Measurements from ENCODE around the gene ATP6V0E1. TPM values are rescaled to one million over a fixed set of nuclear protein-coding genes. Genes with fewer than 3 reads are reported as not detected.

Gene ATP6V0E1
- total and polyA plus RNA-seq, 11 donors = 127 to 242 (median 204) TPM

- WGBS, 4 donors = 48 to 60% (median 53%) methylated on average over 11 of the region's 11 CpGs
- peak; percentile 82 to 92 (median 88) for ATAC-seq
- Histone ChIP-seq H3K27me3 (no peaks in the 10 kb centered on the region), H3K27ac (peak overlapping the region in 3 of 12 donors; percentile 26 to 68 (median 44)), H3K36me3 (no peaks in the 10 kb centered on the region), H3K4me3 (no peak overlapping the region), H3K9me3 (no peaks in the 10 kb centered on the region), H3K4me1 (peaks cover 0 to 90% (median 32%) of the 10 kb centered on the region in 12 donors)
- intact Hi-C loops (cut with DNase I) = loop anchor here in 4 of 10 donors (2.0 to 10.0 kb wide), 4 partner anchors 46 to 272 kb away; partner anchors contain the start of genes BNIP1 (in 2 of the 4) and CREBRF (in 1 of the 4)
- DNase-seq = peak; percentile 63 to 72 (median 70)
- peak; percentile 43 to 75 (median 64) for TF ChIP-seq CTCF (IDR thresholded peaks at IDR 0.05)
- no peak for TF ChIP-seq POLR2A (IDR thresholded peaks at IDR 0.05)
Observed at GRCh38 chr5:173010547-173011464, 27.2 kb downstream of the ATP6V0E1 start.

DNA sequence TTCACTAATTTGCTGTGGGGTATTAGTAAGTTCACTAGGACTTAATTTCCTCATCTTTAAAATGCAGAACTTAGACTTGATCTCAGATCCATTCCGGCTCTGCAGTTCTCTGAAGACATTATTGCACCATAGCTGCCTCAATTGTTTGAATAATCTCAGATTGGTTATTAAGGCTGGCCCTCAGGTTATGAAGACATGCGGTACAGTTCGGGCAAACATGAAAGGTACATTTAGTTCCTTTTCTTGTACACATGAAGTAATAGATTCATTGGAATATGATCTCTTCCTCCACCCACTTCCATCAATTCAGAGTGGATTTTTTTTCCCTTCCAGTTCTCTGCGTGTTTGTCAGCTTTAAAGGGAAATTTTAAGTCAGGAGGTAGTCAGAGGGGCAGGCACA lies 28.0 kb downstream of the ATP6V0E1 start:
- 69 to 75% (median 71%) methylated on average over 4 of the region's 4 CpGs for WGBS, 4 donors
- no peak overlapping the region for H3K4me3 ChIP-seq
- intact Hi-C loops (cut with DNase I) = loop anchor here in 4 of 10 donors (2.0 to 10.0 kb wide), 4 partner anchors 46 to 271 kb away; partner anchors contain the start of genes BNIP1 (in 2 of the 4) and CREBRF (in 1 of the 4)
- no peaks in the 10 kb centered on the region for H3K36me3 ChIP-seq
- DNase-seq = peak in 1 of 5 donors; percentile 10
- H3K27me3 ChIP-seq = no peaks in the 10 kb centered on the region
- peaks cover 4 to 94% (median 39%) of the 10 kb centered on the region in 12 donors for H3K4me1 ChIP-seq
- peak in 1 of 4 donors; percentile 22 for ATAC-seq
- peak overlapping the region in 2 of 12 donors; percentile 44 to 68 for H3K27ac ChIP-seq
- no peaks in the 10 kb centered on the region for H3K9me3 ChIP-seq
- no peak for TF ChIP-seq POLR2A (IDR thresholded peaks at IDR 0.05)
- TF ChIP-seq CTCF (IDR thresholded peaks at IDR 0.05) = no peak

GRCh38 chr5:173012882-173013281 lies 29.3 kb downstream of the ATP6V0E1 start:
- ATAC-seq (no peak), DNase-seq (peak in 3 of 5 donors; percentile 7 to 69 (median 33))
- Histone ChIP-seq H3K4me3 (no peak overlapping the region), H3K27me3 (no peaks in the 10 kb centered on the region), H3K4me1 (peaks cover 5 to 92% (median 39%) of the 10 kb centered on the region in 12 donors), H3K27ac (peak overlapping the region in 1 of 12 donors; percentile 88), H3K9me3 (no peaks in the 10 kb centered on the region), H3K36me3 (no peaks in the 10 kb centered on the region)
- TF ChIP-seq CTCF (IDR thresholded peaks at IDR 0.05) = no peak
- TF ChIP-seq POLR2A (IDR thresholded peaks at IDR 0.05) = no peak
- intact Hi-C loops (cut with DNase I) = loop anchor here in 3 of 10 donors (5.0 to 10.0 kb wide), 3 partner anchors 44 to 184 kb away; partner anchors contain the start of genes BNIP1 (in 2 of the 3) and CREBRF (in 1 of the 3)
- WGBS, 4 donors = 86 to 95% (median 90%) methylated on average over 4 of the region's 4 CpGs

GRCh38 chr5:173014671-173015070 lies 31.1 kb downstream of the ATP6V0E1 start:
- no peak for DNase-seq
- H3K27ac ChIP-seq = peak overlapping the region in 3 of 12 donors; percentile 46 to 88 (median 81)
- 91 to 95% (median 94%) methylated on average over 4 of the region's 4 CpGs for WGBS, 4 donors
- ATAC-seq = no peak
- H3K36me3 ChIP-seq = no peaks in the 10 kb centered on the region
- no peaks in the 10 kb centered on the region for H3K9me3 ChIP-seq
- H3K4me1 ChIP-seq = peaks cover 5 to 90% (median 37%) of the 10 kb centered on the region in 12 donors
- H3K4me3 ChIP-seq = no peak overlapping the region
- no peaks in the 10 kb centered on the region for H3K27me3 ChIP-seq
- no peak for TF ChIP-seq POLR2A (IDR thresholded peaks at IDR 0.05)
- TF ChIP-seq CTCF (IDR thresholded peaks at IDR 0.05) = no peak
- intact Hi-C loops (cut with DNase I) = loop anchor here in 4 of 10 donors (5.0 to 10.0 kb wide), 3 partner anchors 43 to 183 kb away; partner anchors contain the start of genes BNIP1 (in 2 of the 4) and CREBRF (in 2 of the 4)
